Body of pancreas (tissue), 4 donors: ENCODE measurements around the gene ZC2HC1B. TPM values are rescaled to one million over a fixed set of nuclear protein-coding genes. Genes with fewer than 3 reads are reported as not detected.

Experiments used
- ATAC-seq: fragments of 150-250 bp; one replicate; pipeline ENCODE4 v1.9.1; 2016
- DNase-seq, 4 donors: peaks; one replicate each; pipeline ENCODE4 v3.0.0-alpha.2; 2019
- H3K27ac ChIP-seq, 4 donors: fragments of 200-600 bp; sonication (generic); 1 replicate in 3 of 4; 2 replicates in 1 of 4; pipeline versions ENCODE4 v1.5.1 to v1.6.1; 2016 to 2019; ENCODE audit warnings: mild to moderate bottlenecking in 1 of 4, mixed read lengths in 1 of 4, moderate library complexity in 1 of 4
- H3K27me3 ChIP-seq, 2 donors: fragments of 200-600 bp; sonication (generic); one replicate each; pipeline ENCODE4 v1.6.0; 2016; ENCODE audit warnings: mild to moderate bottlenecking in 1 of 2
- H3K36me3 ChIP-seq, 2 donors: fragments of 200-600 bp; sonication (generic); replicated peaks in 1 of 2; 2 replicates each; pipeline ENCODE4 v1.5.1; 2016; ENCODE audit warnings: low read depth in 2 of 2; ENCODE audit not compliant: insufficient read depth in 1 of 2
- H3K4me1 ChIP-seq: fragments of 200-600 bp; sonication (generic); one replicate; pipeline ENCODE4 v1.6.0; 2016
- H3K4me3 ChIP-seq, 2 donors: fragments of 200-600 bp; sonication (generic); 1 replicate in 1 of 2; 2 replicates in 1 of 2; pipeline ENCODE4 v1.5.1; 2016 to 2019
- H3K9me3 ChIP-seq, 3 donors: fragments of 200-600 bp; sonication (generic); 1 replicate in 2 of 3; 2 replicates in 1 of 3; pipeline ENCODE4 v1.5.1; 2016
- CTCF ChIP-seq, 7 experiments: fragments of 450-650 bp in 4 of 7; fragments of 200-600 bp in 3 of 7; sonication (generic) in 3 of 7; IDR thresholded peaks; one replicate each; pipeline ENCODE4 v1.5.1; 2016 to 2019; ENCODE audit warnings: antibody characterized with exemption in 7 of 7
- POLR2A ChIP-seq, 3 donors: fragments of 450-650 bp; IDR thresholded peaks; one replicate each; pipeline ENCODE4 v1.6.1; 2016; ENCODE audit warnings: antibody characterized with exemption in 3 of 3, mild to moderate bottlenecking in 2 of 3
- WGBS, 2 donors: methylation state at CpG; one replicate each; pipeline ENCODE4 v1.1.5; 2017; 5-methylcytosine and 5-hydroxymethylcytosine counted together
- intact Hi-C: fragments of 100-400 bp; cut with DNase I; formaldehyde crosslinking; loops from one replicate; pipeline ENCODE4 v1.15.1; 2023
- small RNA-seq: library from RNA; depleted of rRNA; stranded (forward); fragments of <200 nt; gene quantifications from one replicate; pipeline ENCODE3, GENCODE V24; 2016
- total RNA-seq, 2 donors: library from RNA; depleted of rRNA; stranded (reverse); fragments of >200 nt; gene quantifications; one replicate each; pipeline ENCODE4 v1.1.0, GENCODE V29; 2016

The ZC2HC1B gene
- total RNA-seq, 2 donors from 2014 or later, result not detected

- H3K4me1 ChIP-seq, result no peaks in the 10 kb centered on the region
- no peaks in the 10 kb centered on the region for H3K9me3 ChIP-seq
- H3K36me3 ChIP-seq, result no peaks in the 10 kb centered on the region
- no peaks in the 10 kb centered on the region for H3K27me3 ChIP-seq
- TF ChIP-seq POLR2A (IDR thresholded peaks at IDR 0.05), result no peak
- TF ChIP-seq CTCF (IDR thresholded peaks at IDR 0.05), result no peak
- 100% methylated on average over 1 of the region's 1 CpG for whole genome bisulfite sequencing, 2 donors
- DNase-seq (no peak), ATAC-seq (no peak)
- H3K27ac ChIP-seq, result no peak overlapping the region
- intact Hi-C loops, result no loop called here
- no peak overlapping the region for H3K4me3 ChIP-seq
Measured at GRCh38 chr6:143980921-143981320, 116.6 kb downstream of the ZC2HC1B start.

GRCh38 chr6:143982968-143983367, 118.7 kb downstream of the ZC2HC1B start:
- ATAC-seq (no peak), DNase-seq (no peak)
- H3K4me1 ChIP-seq, result no peaks in the 10 kb centered on the region
- no peaks in the 10 kb centered on the region for H3K36me3 ChIP-seq
- TF ChIP-seq CTCF (IDR thresholded peaks at IDR 0.05), result peak in 1 of 7 experiments; percentile 6
- TF ChIP-seq POLR2A (IDR thresholded peaks at IDR 0.05), result no peak
- WGBS, 2 donors, result 59 to 75% methylated on average over 2 of the region's 2 CpGs
- H3K9me3 ChIP-seq, result no peaks in the 10 kb centered on the region
- intact Hi-C loops, result no loop called here
- H3K27ac ChIP-seq, result no peak overlapping the region
- H3K4me3 ChIP-seq, result no peak overlapping the region
- no peaks in the 10 kb centered on the region for H3K27me3 ChIP-seq

- WGBS, 2 donors, result 64 to 73% methylated on average over 2 of the region's 2 CpGs
- H3K4me3 ChIP-seq, result no peak overlapping the region
- H3K27me3 ChIP-seq, result no peaks in the 10 kb centered on the region
- H3K27ac ChIP-seq, result no peak overlapping the region
- intact Hi-C loops, result no loop called here
- no peaks in the 10 kb centered on the region for H3K4me1 ChIP-seq
- ATAC-seq (no peak), DNase-seq (no peak)
- H3K36me3 ChIP-seq, result no peaks in the 10 kb centered on the region
- no peaks in the 10 kb centered on the region for H3K9me3 ChIP-seq
- TF ChIP-seq POLR2A (IDR thresholded peaks at IDR 0.05) (no peak), CTCF (IDR thresholded peaks at IDR 0.05) (no peak)
Measured at GRCh38 chr6:143984666-143985065, 120.4 kb downstream of the ZC2HC1B start.

- no peak overlapping the region for H3K4me3 ChIP-seq
- 68 to 79% methylated on average over 5 of the region's 5 CpGs for WGBS, 2 donors
- no peaks in the 10 kb centered on the region for H3K36me3 ChIP-seq
- H3K9me3 ChIP-seq, result no peaks in the 10 kb centered on the region
- H3K27ac ChIP-seq, result no peak overlapping the region
- DNase-seq (no peak), ATAC-seq (no peak)
- TF ChIP-seq CTCF (IDR thresholded peaks at IDR 0.05) (no peak), POLR2A (IDR thresholded peaks at IDR 0.05) (no peak)
- H3K4me1 ChIP-seq, result no peaks in the 10 kb centered on the region
- H3K27me3 ChIP-seq, result no peaks in the 10 kb centered on the region
- intact Hi-C loops, result no loop called here
Measured at GRCh38 chr6:143986463-143987065, 122.3 kb downstream of the ZC2HC1B start.

Small RNA genes within 50 kb of the gene (small RNA-seq; reads per million reads assigned to genes)
- not detected for gene ZC2HC1B

Other genes with a start within 250 kb of the ZC2HC1B start
- 10 to 100 TPM; 17.9 to 35.6 TPM for gene PHACTR2, start 186.5 kb upstream of the ZC2HC1B start, total RNA-seq
- gene LTV1, start 21.1 kb upstream of the ZC2HC1B start, total RNA-seq, result 1 to 10 TPM; 6.7 to 6.9 TPM
- gene PLAGL1, start 143.8 kb downstream of the ZC2HC1B start, total RNA-seq, result 10 to 100 TPM; 22.1 to 23.3 TPM
- gene SF3B5, start 231.1 kb downstream of the ZC2HC1B start, total RNA-seq, result 100 to 1,000 TPM in 1 of 2 donors, 10 to 100 TPM in 1; 45.7 to 103 TPM